NCI-H345 treated with DMSO at 0.1 percent for 48 hours (cell line): ENCODE results near the gene RSPO3.

Source experiments
- DNase-seq: peaks from one replicate; lab custom pipeline; 2025; ENCODE audit not compliant: unreplicated experiment; lab: John Stamatoyannopoulos, UW

Gene RSPO3

GRCh38 chr6:127154509-127154908 lies 36.0 kb downstream of the RSPO3 start:
- DNase-seq, result no peak

GRCh38 chr6:127160484-127160883 lies 42.0 kb downstream of the RSPO3 start:
- no peak for DNase-seq

- no peak for DNase-seq
Observed at GRCh38 chr6:127162836-127163235, 44.4 kb downstream of the RSPO3 start.

- DNase-seq, result no peak
Observed at GRCh38 chr6:127164036-127164435, 45.6 kb downstream of the RSPO3 start.

- no peak for DNase-seq
Observed at GRCh38 chr6:127164565-127164964, 46.1 kb downstream of the RSPO3 start.

- DNase-seq, result no peak
Observed at GRCh38 chr6:127173156-127173940, 54.9 kb downstream of the RSPO3 start.

GRCh38 chr6:127176146-127176545 lies 57.7 kb downstream of the RSPO3 start:
- DNase-seq, result no peak

- DNase-seq, result no peak
Observed at GRCh38 chr6:127177030-127177922, 58.8 kb downstream of the RSPO3 start.

GRCh38 chr6:127177923-127178231 lies 59.4 kb downstream of the RSPO3 start:
- no peak for DNase-seq

GRCh38 chr6:127178746-127179145 lies 60.3 kb downstream of the RSPO3 start:
- DNase-seq, result no peak

GRCh38 chr6:127180426-127180825 lies 62.0 kb downstream of the RSPO3 start:
- DNase-seq, result no peak

GRCh38 chr6:127182501-127182900 lies 64.0 kb downstream of the RSPO3 start:
- DNase-seq, result no peak

GRCh38 chr6:127185437-127185995 lies 67.0 kb downstream of the RSPO3 start:
- DNase-seq, result no peak

- DNase-seq, result no peak
Observed at GRCh38 chr6:127186889-127187288, 68.4 kb downstream of the RSPO3 start.

GRCh38 chr6:127188744-127189143 lies 70.3 kb downstream of the RSPO3 start:
- DNase-seq, result no peak

- no peak for DNase-seq
Observed at GRCh38 chr6:127190552-127190951, 72.1 kb downstream of the RSPO3 start.

GRCh38 chr6:127191716-127192115 lies 73.2 kb downstream of the RSPO3 start:
- DNase-seq, result no peak

- DNase-seq, result no peak
Observed at GRCh38 chr6:127192911-127193541, 74.6 kb downstream of the RSPO3 start.

- DNase-seq, result no peak
Observed at GRCh38 chr6:127195833-127196232, 77.4 kb downstream of the RSPO3 start.

GRCh38 chr6:127198549-127198948 lies 80.1 kb downstream of the RSPO3 start:
- DNase-seq, result no peak

- DNase-seq, result no peak
Observed at GRCh38 chr6:127199470-127199869, 81.0 kb downstream of the RSPO3 start.

GRCh38 chr6:127200114-127200513 lies 81.6 kb downstream of the RSPO3 start:
- DNase-seq, result no peak
